CD4-positive, alpha-beta T cell (primary cell): ENCODE measurements around the gene NUP214. TPM values are rescaled to one million over a fixed set of nuclear protein-coding genes. Genes with fewer than 3 reads are reported as not detected.

Experiments used
- ATAC-seq: fragments of 200-7000 bp; cut with Tn5 transposase; one replicate; pipeline ENCODE4 v1.10.0; 2022; ENCODE audit warnings: mild to moderate bottlenecking; ENCODE audit not compliant: poor library complexity
- CTCF ChIA-PET: fragments of 350-600 bp; sonication (Branson Sonifier 250); formaldehyde crosslinking; loops from one replicate; lab custom pipeline; 2021; ENCODE audit warnings: antibody characterized with exemption, inconsistent platforms; lab: Charles Lee
- POLR2A ChIA-PET: fragments of 350-600 bp; sonication (Branson Sonifier 250); formaldehyde crosslinking; loops from one replicate; lab custom pipeline; 2021; ENCODE audit warnings: antibody characterized with exemption, inconsistent platforms; lab: Charles Lee
- DNase-seq, 14 experiments: peaks; one replicate each; pipeline ENCODE4 v3.0.0-alpha.2; 2013 to 2020; ENCODE audit warnings: mixed read lengths in 2 of 14
- H3K27ac ChIP-seq, 2 donors: one replicate each; pipeline versions ENCODE4 v1.5.1 to v1.7.0; 2013; ENCODE audit warnings: low read length in 2 of 2, low read depth in 1 of 2, mild to moderate bottlenecking in 1 of 2
- H3K27me3 ChIP-seq, 2 experiments: 1 replicate in 1 of 2; 2 replicates in 1 of 2; pipeline versions ENCODE4 v1.6.1 to v1.7.0; 2013; ENCODE audit warnings: low read length in 2 of 2, control low read depth in 1 of 2, mild to moderate bottlenecking in 1 of 2, moderate library complexity in 1 of 2; ENCODE audit not compliant: insufficient read depth in 2 of 2, control insufficient read depth in 1 of 2
- H3K36me3 ChIP-seq: one replicate; pipeline ENCODE4 v1.6.1; 2013; ENCODE audit warnings: low read length, control low read depth; ENCODE audit not compliant: insufficient read depth
- H3K4me1 ChIP-seq: one replicate; pipeline ENCODE4 v1.6.1; 2013; ENCODE audit warnings: low read length, control low read depth; ENCODE audit not compliant: insufficient read depth
- H3K4me3 ChIP-seq: one replicate; pipeline ENCODE4 v1.5.1; 2013; ENCODE audit warnings: mild to moderate bottlenecking, low read length, moderate library complexity
- H3K9me3 ChIP-seq, 2 experiments: 1 replicate in 1 of 2; 2 replicates in 1 of 2; pipeline versions ENCODE4 v1.6.1 to v1.7.0; 2013; ENCODE audit warnings: low read length in 2 of 2, mild to moderate bottlenecking in 2 of 2, control low read depth in 1 of 2, moderate library complexity in 1 of 2; ENCODE audit not compliant: control insufficient read depth in 1 of 2, insufficient read depth in 1 of 2
- H3K27ac Mint-ChIP-seq: one replicate; pipeline ENCODE4 v1.8.0; 2020; ENCODE audit warnings: mixed read lengths
- H3K27me3 Mint-ChIP-seq: one replicate; pipeline ENCODE4 v1.8.0; 2021; ENCODE audit warnings: mixed read lengths
- H3K36me3 Mint-ChIP-seq: one replicate; pipeline ENCODE4 v1.8.0; 2021; ENCODE audit warnings: low read depth, mixed read lengths
- H3K4me1 Mint-ChIP-seq: one replicate; pipeline ENCODE4 v1.8.0; 2021; ENCODE audit warnings: low read depth, mixed read lengths
- H3K4me3 Mint-ChIP-seq: one replicate; pipeline ENCODE4 v1.8.0; 2020; ENCODE audit warnings: mild to moderate bottlenecking, mixed read lengths
- H3K9me3 Mint-ChIP-seq: one replicate; pipeline ENCODE4 v1.8.0; 2020; ENCODE audit warnings: mixed read lengths
- CTCF ChIP-seq: fragments of 200-600 bp; IDR thresholded peaks from one replicate; pipeline ENCODE4 v1.8.0; 2022; ENCODE audit warnings: antibody characterized with exemption, mild to moderate bottlenecking
- intact Hi-C, 2 experiments: fragments of 100-400 bp; cut with DNase I in 1 of 2; cut with micrococcal nuclease in 1 of 2; formaldehyde crosslinking; loops; one replicate each; pipeline versions ENCODE4 v1.15.1 to v1.9.0; 2023 to 2025; cut with DNase I, micrococcal nuclease
- polyA plus RNA-seq, 2 donors: library from polyadenylated mRNA; unstranded; fragments of 120-200 nt; gene quantifications; one replicate each; pipeline ENCODE4 v1.2.1, GENCODE V29; 2013
- total RNA-seq, 174 experiments: library from RNA in 2 of 174; stranded (reverse) in 2 of 174; gene quantifications; one replicate each; pipeline ENCODE4 v1.2.3 and lab custom pipeline; 2021 to 2026

NUP214 gene
- 100 to 1,000 TPM; 105 to 107 TPM for total RNA-seq
- polyA plus RNA-seq (2013, experiment 1 of 2): 33.7 TPM
- 31.8 TPM for polyA plus RNA-seq (2013, experiment 2 of 2)
- total RNA-seq (lab: John Stamatoyannopoulos, UW): 42.7 to 199 (median 71.9) reads per million in 172 experiments

- H3K36me3 Mint-ChIP-seq: peaks cover 49% of the 10 kb centered on the region
- Histone ChIP-seq H3K4me1 (peaks cover 24% of the 10 kb centered on the region), H3K27ac (peak within 1 kb of the TSS; percentile 78 to 87), H3K27me3 (no peaks in the 10 kb centered on the region), H3K4me3 (peak within 1 kb of the TSS; percentile 76), H3K9me3 (no peaks in the 10 kb centered on the region), H3K36me3 (peaks cover 33% of the 10 kb centered on the region)
- ATAC-seq (peak; percentile 97), DNase-seq (peak; percentile 97 to 100 (median 99))
- no peaks in the 10 kb centered on the region for H3K9me3 Mint-ChIP-seq
- intact Hi-C loops: loop anchor here (1.0 to 10.0 kb wide), 8 partner anchors 152 to 1549 kb away; partner anchors contain the start of genes EXOSC2 (in 2 of the 2), FAM78A (in 1 of the 2), GTF3C4 (in 1 of the 2) and TTF1 (in 1 of the 2)
- ChIA-PET POLR2A (interaction anchor here (0.5 to 1.7 kb wide), 15 partner anchors 113 to 1820 kb away, joined by 3 to 11 read pairs (median 4); partner anchors contain the start of genes EXOSC2, FAM78A, NTNG2 and SETX), CTCF (no interaction called here)
- H3K4me1 Mint-ChIP-seq: peaks cover 37% of the 10 kb centered on the region
- peak within 1 kb of the TSS; percentile 92 for H3K27ac Mint-ChIP-seq
- H3K4me3 Mint-ChIP-seq: peak within 1 kb of the TSS; percentile 96
- no peak for TF ChIP-seq CTCF
- H3K27me3 Mint-ChIP-seq: no peaks in the 10 kb centered on the region
Observed at GRCh38 chr9:131125288-131126058, at the start of gene NUP214. Gene NUP214 (plus strand): TSS chr9:131125586. CDS start chr9:131125705, 119 bp downstream.

GRCh38 chr9:131076347-131077195 is 48.8 kb upstream of the NUP214 start:
- no peaks in the 10 kb centered on the region for H3K9me3 ChIP-seq
- Mint-ChIP-seq H3K9me3 (no peaks in the 10 kb centered on the region), H3K27me3 (no peaks in the 10 kb centered on the region), H3K36me3 (no peaks in the 10 kb centered on the region), H3K4me1 (no peaks in the 10 kb centered on the region), H3K4me3 (no peak overlapping the region), H3K27ac (no peak overlapping the region)
- no peak for ATAC-seq
- ChIA-PET CTCF (no interaction called here), POLR2A (no interaction called here)
- no peaks in the 10 kb centered on the region for H3K4me1 ChIP-seq
- no peak overlapping the region for H3K4me3 ChIP-seq
- intact Hi-C loops: no loop called here
- no peaks in the 10 kb centered on the region for H3K27me3 ChIP-seq
- DNase-seq: no peak
- TF ChIP-seq CTCF: no peak
- H3K27ac ChIP-seq: no peak overlapping the region
- H3K36me3 ChIP-seq: no peaks in the 10 kb centered on the region
